Nephron (organoid): ENCODE data around the gene BTRC.
A peak's percentile ranks its signal among the peaks of the same experiment; 100 is the strongest.

Experiments used
- H3K27ac Mint-ChIP-seq, 3 experiments: 2 replicates each; pipeline ENCODE4 v1.8.0; 2020; ENCODE audit warnings: mixed read lengths in 3 of 3, mild to moderate bottlenecking in 2 of 3, moderate library complexity in 1 of 3
- H3K27me3 Mint-ChIP-seq: 2 replicates; pipeline ENCODE4 v1.8.0; 2021; ENCODE audit warnings: low read depth, mild to moderate bottlenecking, moderate library complexity, mixed read lengths
- H3K36me3 Mint-ChIP-seq: 2 replicates; pipeline ENCODE4 v1.8.0; 2020; ENCODE audit warnings: low read depth, mixed read lengths
- H3K4me1 Mint-ChIP-seq: 2 replicates; pipeline ENCODE4 v1.8.0; 2020; ENCODE audit warnings: mixed read lengths
- H3K4me3 Mint-ChIP-seq, 3 experiments: 2 replicates each; pipeline ENCODE4 v1.8.0; 2020; ENCODE audit warnings: mild to moderate bottlenecking in 3 of 3, mixed read lengths in 3 of 3, moderate library complexity in 2 of 3
- H3K9me3 Mint-ChIP-seq: 2 replicates; pipeline ENCODE4 v1.8.0; 2020; ENCODE audit warnings: mixed read lengths
- TF ChIP-seq, protein P1 (sequence below), 3 experiments: fragments of 200-600 bp; sonication (generic); IDR thresholded peaks; one replicate each; pipeline ENCODE4 v1.5.0; 2021; ENCODE audit warnings: antibody characterized with exemption in 3 of 3; ENCODE audit not compliant: unreplicated experiment in 3 of 3

The BTRC gene

DNA sequence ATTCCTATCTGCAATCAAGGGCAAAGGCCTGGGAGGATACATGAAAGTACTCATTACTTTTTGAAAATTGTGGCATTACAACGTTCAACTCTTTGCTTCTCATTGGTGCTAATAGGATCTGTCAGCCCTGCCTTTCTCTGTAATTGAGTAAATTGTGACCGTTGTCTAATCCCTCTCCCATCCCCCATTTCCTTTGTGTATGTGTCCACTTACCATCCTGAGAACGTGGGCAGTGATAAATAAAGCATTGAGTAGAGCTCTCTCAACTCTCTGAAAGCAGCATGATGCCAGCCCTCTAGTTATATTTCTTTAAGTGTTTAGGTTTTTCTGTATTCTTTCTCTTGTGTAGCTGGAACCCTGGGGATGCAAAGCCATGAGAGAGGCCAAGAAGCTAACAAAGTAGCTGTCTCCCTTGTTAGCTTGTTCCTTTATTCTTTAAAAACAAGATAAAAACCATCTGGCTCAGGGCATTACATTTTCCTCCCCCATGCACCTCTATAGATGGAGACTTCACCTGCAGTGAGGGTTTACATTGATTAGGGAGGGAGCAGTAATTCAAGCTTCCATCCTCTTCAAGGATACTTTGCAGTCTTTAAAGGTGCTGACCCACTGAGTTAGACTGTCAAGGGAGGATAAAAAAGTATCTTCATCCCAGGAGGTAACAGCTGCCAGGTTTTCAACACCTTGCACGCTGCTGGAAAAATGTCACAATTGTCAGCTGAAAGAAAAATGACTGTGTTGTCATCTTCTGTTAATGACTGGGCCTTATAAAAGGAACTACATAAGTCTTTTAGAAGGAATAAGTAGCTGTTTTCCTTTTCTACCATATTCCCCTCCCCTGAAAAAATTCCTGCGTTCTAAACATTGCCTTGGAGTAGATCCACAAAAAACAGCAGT is 112.3 kb downstream of the BTRC start:
- Mint-ChIP-seq H3K36me3 (no peaks in the 10 kb centered on the region), H3K4me3 (no peak overlapping the region), H3K9me3 (no peaks in the 10 kb centered on the region), H3K4me1 (peaks cover 22% of the 10 kb centered on the region), H3K27ac (no peak overlapping the region), H3K27me3 (no peaks in the 10 kb centered on the region)
- TF ChIP-seq, protein P1, sequence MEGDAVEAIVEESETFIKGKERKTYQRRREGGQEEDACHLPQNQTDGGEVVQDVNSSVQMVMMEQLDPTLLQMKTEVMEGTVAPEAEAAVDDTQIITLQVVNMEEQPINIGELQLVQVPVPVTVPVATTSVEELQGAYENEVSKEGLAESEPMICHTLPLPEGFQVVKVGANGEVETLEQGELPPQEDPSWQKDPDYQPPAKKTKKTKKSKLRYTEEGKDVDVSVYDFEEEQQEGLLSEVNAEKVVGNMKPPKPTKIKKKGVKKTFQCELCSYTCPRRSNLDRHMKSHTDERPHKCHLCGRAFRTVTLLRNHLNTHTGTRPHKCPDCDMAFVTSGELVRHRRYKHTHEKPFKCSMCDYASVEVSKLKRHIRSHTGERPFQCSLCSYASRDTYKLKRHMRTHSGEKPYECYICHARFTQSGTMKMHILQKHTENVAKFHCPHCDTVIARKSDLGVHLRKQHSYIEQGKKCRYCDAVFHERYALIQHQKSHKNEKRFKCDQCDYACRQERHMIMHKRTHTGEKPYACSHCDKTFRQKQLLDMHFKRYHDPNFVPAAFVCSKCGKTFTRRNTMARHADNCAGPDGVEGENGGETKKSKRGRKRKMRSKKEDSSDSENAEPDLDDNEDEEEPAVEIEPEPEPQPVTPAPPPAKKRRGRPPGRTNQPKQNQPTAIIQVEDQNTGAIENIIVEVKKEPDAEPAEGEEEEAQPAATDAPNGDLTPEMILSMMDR (IDR thresholded peaks at IDR 0.05; ENCODE audit: unreplicated experiment in 3 of 3) = no peak

DNA sequence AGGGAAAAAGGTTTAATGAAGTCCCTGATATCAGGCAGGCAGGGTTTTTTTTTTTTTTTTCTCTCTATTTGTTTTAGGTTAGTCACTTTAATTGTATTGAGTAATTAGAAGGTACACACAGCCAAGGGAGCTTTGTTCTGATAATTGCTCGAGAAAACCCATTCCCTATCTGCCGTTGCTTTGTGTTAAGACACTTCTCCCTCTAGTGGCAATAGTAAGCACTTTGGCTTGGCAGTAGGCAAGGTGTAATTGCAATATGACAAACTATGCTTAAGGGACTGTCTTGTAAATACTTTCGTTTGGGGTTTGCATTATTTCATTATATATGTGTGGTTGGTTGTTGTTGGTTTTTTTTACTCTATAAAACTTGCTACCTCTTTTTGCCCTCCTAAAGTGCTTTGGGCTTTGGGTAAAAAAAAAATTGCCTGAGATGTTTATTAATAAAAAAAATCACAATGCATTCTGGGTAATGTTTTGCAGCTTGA is 113.4 kb downstream of the BTRC start:
- Mint-ChIP-seq H3K4me1 (peaks cover 22% of the 10 kb centered on the region), H3K4me3 (no peak overlapping the region), H3K27ac (no peak overlapping the region), H3K27me3 (no peaks in the 10 kb centered on the region), H3K9me3 (no peaks in the 10 kb centered on the region), H3K36me3 (no peaks in the 10 kb centered on the region)
- TF ChIP-seq, protein P1 (IDR thresholded peaks at IDR 0.05; ENCODE audit: unreplicated experiment in 3 of 3) = peak; percentile 81 to 89 (median 87)

DNA sequence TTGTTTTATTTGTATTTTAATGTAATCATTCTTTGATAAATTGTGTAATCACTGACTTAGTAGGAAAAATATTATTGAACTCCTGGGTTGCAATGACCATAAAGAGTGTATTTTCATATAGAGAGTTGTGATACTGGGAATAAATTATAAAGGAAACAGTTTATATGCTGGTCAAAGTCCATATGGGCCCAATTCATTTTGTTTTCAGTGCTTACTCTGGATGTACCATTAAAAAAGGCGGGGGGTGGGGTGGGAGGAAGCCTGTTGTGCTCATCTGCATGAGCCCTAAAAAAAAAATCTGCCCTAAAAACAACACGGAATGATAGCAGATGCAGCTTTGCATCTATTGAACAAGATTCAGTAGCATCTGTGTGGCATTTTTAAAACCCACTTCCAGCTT is 114.2 kb downstream of the BTRC start:
- Mint-ChIP-seq H3K36me3 (peaks cover 5% of the 10 kb centered on the region), H3K27me3 (no peaks in the 10 kb centered on the region), H3K27ac (no peak overlapping the region), H3K4me1 (peaks cover 22% of the 10 kb centered on the region), H3K4me3 (no peak overlapping the region), H3K9me3 (no peaks in the 10 kb centered on the region)
- TF ChIP-seq, protein P1 (IDR thresholded peaks at IDR 0.05; ENCODE audit: unreplicated experiment in 3 of 3) = no peak

DNA sequence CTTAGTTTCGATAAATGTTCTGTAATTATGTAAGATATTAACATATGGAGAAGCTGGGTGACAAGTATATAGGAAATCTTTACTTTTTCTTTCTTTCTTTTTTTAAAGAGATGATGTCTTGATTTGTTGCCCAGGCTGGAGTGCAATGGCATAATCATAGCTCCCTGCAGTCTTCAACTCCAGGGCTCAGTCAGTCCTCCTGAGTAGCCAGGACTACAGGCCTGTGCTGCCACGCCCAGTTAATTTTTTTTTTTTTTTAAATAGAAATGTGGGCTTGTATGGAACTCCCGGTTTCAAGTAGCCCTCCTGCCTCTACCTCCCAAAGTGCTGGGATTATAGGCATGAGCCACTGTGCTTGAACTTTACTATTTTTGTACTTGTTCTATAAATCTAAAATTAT is 122.4 kb downstream of the BTRC start:
- Mint-ChIP-seq H3K4me1 (peaks cover 6% of the 10 kb centered on the region), H3K27me3 (no peaks in the 10 kb centered on the region), H3K36me3 (peaks cover 32% of the 10 kb centered on the region), H3K4me3 (no peak overlapping the region), H3K9me3 (peaks cover 8% of the 10 kb centered on the region), H3K27ac (no peak overlapping the region)
- TF ChIP-seq, protein P1 (IDR thresholded peaks at IDR 0.05; ENCODE audit: unreplicated experiment in 3 of 3) = no peak

DNA sequence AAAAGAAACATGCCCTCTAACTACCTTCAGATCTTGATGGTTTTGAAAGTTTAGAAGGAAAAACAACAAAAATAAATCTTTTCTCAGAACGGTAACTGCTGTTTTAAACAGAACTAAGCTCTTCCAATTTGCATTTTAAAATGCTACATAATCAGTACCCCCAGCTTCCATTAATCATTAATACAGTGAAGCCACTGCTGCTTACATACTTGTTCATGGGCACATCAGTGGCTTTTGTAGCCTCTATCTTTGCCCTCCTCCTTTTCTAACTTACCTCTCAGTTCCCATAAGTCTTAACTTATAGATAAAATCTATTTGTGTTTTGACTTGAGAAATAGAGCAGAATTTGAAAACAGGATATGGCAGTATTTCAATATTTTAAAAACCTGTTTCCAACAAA is 125.0 kb downstream of the BTRC start:
- Mint-ChIP-seq H3K4me3 (no peak overlapping the region), H3K27me3 (peaks cover 3% of the 10 kb centered on the region), H3K36me3 (peaks cover 33% of the 10 kb centered on the region), H3K4me1 (peaks cover 10% of the 10 kb centered on the region), H3K9me3 (peaks cover 8% of the 10 kb centered on the region), H3K27ac (no peak overlapping the region)
- TF ChIP-seq, protein P1 (IDR thresholded peaks at IDR 0.05; ENCODE audit: unreplicated experiment in 3 of 3) = no peak

DNA sequence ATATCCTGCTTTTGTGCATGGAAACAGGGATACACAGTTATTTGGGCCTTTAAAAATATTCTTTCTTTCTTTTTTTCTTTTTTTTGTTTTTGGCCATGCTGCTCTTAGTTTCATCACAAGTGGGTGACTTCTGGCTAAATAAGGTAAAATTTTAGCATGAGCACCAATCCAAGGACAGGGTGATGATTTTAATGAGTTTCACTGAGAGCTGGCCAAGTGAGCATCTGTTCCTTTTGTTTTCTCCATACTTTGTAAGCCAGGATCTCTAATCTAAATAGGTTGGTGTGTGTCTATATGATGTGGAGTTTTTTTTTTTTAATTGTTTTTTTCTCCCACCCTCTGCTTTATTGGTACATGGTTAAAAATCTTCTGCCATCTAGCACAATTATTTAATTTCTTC is 127.3 kb downstream of the BTRC start:
- Mint-ChIP-seq H3K9me3 (no peaks in the 10 kb centered on the region), H3K4me1 (peaks cover 33% of the 10 kb centered on the region), H3K27ac (no peak overlapping the region), H3K36me3 (peaks cover 25% of the 10 kb centered on the region), H3K27me3 (peaks cover 13% of the 10 kb centered on the region), H3K4me3 (no peak overlapping the region)
- TF ChIP-seq, protein P1 (IDR thresholded peaks at IDR 0.05; ENCODE audit: unreplicated experiment in 3 of 3) = no peak
